ENCODE measurements around the gene FNIP2. TPM values are rescaled to one million over a fixed set of nuclear protein-coding genes. Genes with fewer than 3 reads are reported as not detected.
A peak's percentile ranks its signal among the peaks of the same experiment; 100 is the strongest.

Gene FNIP2
- total and polyA plus RNA-seq, 11 donors, result 14.5 to 87.4 (median 40.9) TPM

GRCh38 chr4:158801066-158801465, 32.2 kb downstream of the FNIP2 start:
- peak overlapping the region in 9 of 12 donors; percentile 2 to 69 (median 45) for H3K27ac ChIP-seq
- 40 to 54% (median 46%) methylated on average over 4 of the region's 4 CpGs for WGBS, 4 donors
- peak in 2 of 5 donors; percentile 42 to 60 for DNase-seq
- no peaks in the 10 kb centered on the region for H3K27me3 ChIP-seq
- H3K4me1 ChIP-seq, result peaks cover 0 to 89% (median 41%) of the 10 kb centered on the region in 12 donors
- no peak overlapping the region for H3K4me3 ChIP-seq
- no peaks in the 10 kb centered on the region for H3K9me3 ChIP-seq
- no peaks in the 10 kb centered on the region for H3K36me3 ChIP-seq
- peak; percentile 53 to 79 (median 60) for ATAC-seq
- TF ChIP-seq, protein P1, sequence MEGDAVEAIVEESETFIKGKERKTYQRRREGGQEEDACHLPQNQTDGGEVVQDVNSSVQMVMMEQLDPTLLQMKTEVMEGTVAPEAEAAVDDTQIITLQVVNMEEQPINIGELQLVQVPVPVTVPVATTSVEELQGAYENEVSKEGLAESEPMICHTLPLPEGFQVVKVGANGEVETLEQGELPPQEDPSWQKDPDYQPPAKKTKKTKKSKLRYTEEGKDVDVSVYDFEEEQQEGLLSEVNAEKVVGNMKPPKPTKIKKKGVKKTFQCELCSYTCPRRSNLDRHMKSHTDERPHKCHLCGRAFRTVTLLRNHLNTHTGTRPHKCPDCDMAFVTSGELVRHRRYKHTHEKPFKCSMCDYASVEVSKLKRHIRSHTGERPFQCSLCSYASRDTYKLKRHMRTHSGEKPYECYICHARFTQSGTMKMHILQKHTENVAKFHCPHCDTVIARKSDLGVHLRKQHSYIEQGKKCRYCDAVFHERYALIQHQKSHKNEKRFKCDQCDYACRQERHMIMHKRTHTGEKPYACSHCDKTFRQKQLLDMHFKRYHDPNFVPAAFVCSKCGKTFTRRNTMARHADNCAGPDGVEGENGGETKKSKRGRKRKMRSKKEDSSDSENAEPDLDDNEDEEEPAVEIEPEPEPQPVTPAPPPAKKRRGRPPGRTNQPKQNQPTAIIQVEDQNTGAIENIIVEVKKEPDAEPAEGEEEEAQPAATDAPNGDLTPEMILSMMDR (IDR thresholded peaks at IDR 0.05), result no peak
- TF ChIP-seq POLR2A (IDR thresholded peaks at IDR 0.05), result no peak
- intact Hi-C loops (cut with DNase I), result loop anchor here in 1 of 10 donors (5.0 kb wide), 1 partner anchor 41 kb away; no protein-coding TSS in a partner anchor

DNA sequence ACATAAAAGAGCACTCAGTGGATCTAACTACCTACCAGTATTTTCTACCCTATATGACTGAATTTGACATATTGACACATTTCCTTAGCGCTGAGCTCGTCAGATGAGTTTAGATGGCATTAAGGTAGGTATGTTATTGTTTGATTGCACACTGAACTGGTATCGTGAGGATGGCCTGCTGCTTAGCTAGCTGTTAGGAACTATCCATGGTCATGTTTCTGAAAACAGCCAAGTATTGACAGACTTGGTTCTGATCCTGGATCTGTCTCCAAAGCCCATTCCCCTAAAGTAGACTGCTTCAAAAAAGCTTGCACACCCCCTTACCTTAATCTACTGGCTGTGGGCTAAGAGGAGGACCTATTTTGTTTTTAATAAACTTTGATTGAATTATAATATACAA, 32.9 kb downstream of the FNIP2 start:
- H3K36me3 ChIP-seq, result no peaks in the 10 kb centered on the region
- no peak for DNase-seq
- H3K9me3 ChIP-seq, result no peaks in the 10 kb centered on the region
- H3K4me3 ChIP-seq, result no peak overlapping the region
- no peaks in the 10 kb centered on the region for H3K27me3 ChIP-seq
- ATAC-seq, result no peak
- peak overlapping the region in 9 of 12 donors; percentile 2 to 69 (median 45) for H3K27ac ChIP-seq
- WGBS, 4 donors, result 84 to 91% (median 90%) methylated on average over 3 of the region's 3 CpGs
- intact Hi-C loops (cut with DNase I), result loop anchor here in 1 of 10 donors (5.0 kb wide), 1 partner anchor 41 kb away; no protein-coding TSS in a partner anchor
- TF ChIP-seq POLR2A (IDR thresholded peaks at IDR 0.05), result no peak
- TF ChIP-seq, protein P1 (IDR thresholded peaks at IDR 0.05), result no peak
- peaks cover 0 to 86% (median 45%) of the 10 kb centered on the region in 12 donors for H3K4me1 ChIP-seq

DNA sequence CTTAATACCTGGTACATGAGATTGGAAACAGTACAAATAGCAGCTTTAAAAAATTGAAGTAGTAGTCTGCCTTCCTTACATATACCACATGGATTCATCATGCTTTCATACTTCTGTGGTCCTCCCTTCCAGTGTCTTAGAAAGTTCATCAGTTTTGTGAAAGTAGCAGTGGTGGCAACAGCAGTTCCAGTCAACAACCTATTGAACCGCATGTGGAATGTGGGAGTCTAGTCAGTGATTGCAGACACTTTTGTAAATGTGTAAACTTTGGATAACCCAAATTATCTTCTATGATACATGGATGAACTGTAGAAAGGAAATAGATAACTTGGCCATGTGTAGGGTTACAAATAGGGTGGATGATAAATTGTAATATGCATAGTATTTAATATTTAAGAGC, 34.1 kb downstream of the FNIP2 start:
- TF ChIP-seq, protein P1 (IDR thresholded peaks at IDR 0.05), result no peak
- TF ChIP-seq POLR2A (IDR thresholded peaks at IDR 0.05), result no peak
- H3K4me1 ChIP-seq, result peaks cover 0 to 84% (median 48%) of the 10 kb centered on the region in 12 donors
- H3K4me3 ChIP-seq, result no peak overlapping the region
- H3K9me3 ChIP-seq, result no peaks in the 10 kb centered on the region
- ATAC-seq (no peak), DNase-seq (no peak)
- 71 to 85% (median 79%) methylated on average over 1 of the region's 1 CpG for WGBS, 4 donors
- intact Hi-C loops (cut with DNase I), result loop anchor here in 1 of 10 donors (5.0 kb wide), 1 partner anchor 39 kb away; no protein-coding TSS in a partner anchor
- H3K27me3 ChIP-seq, result no peaks in the 10 kb centered on the region
- no peak overlapping the region for H3K27ac ChIP-seq
- H3K36me3 ChIP-seq, result no peaks in the 10 kb centered on the region

DNA sequence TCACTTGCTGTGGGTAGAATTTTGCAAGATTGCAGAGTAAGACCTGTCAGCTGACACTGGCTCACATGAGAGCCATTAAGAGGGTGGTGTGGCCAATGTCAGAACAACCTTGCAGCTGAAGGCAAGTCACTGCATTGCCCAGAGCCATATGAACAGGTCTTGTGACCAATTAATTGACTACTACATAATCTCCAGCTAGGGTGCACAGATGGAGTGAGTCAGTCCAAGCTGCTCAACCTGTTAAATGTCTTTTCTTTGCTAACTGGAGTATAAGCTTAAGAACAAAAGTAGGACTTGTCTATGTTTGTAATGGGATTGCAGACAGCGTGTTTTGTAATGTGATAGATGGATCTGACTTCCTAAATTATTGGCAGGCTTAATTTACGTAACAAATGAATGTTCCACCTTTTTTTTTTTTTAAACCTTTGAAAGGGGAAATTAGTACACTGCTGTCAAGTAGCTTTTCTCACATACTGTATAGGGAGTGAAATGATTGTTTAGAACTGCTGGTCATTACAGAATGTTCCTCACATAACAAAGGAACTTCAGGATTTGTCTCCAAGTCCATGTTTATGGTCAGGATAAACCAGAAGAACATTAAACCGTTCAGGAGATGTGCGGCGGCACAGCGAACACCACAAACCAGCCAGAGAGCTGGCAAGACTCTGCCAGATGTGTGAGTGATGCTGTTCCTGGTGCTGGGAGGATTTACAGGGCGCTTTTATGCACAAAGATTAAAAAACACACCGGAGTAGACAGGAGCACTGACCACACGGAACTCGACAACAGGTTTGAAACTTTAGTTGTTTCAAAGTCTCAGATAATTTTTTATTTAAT, 37.0 kb downstream of the FNIP2 start:
- ATAC-seq (peak; percentile 48 to 80 (median 62)), DNase-seq (peak in 3 of 5 donors; percentile 40 to 57 (median 54))
- Histone ChIP-seq H3K4me1 (peaks cover 8 to 84% (median 54%) of the 10 kb centered on the region in 12 donors), H3K4me3 (peak overlapping the region in 9 of 12 donors; percentile 17 to 47 (median 31)), H3K27me3 (no peaks in the 10 kb centered on the region), H3K36me3 (no peaks in the 10 kb centered on the region), H3K27ac (peak overlapping the region in 11 of 12 donors; percentile 12 to 91 (median 69)), H3K9me3 (no peaks in the 10 kb centered on the region)
- intact Hi-C loops (cut with DNase I), result loop anchor here in 2 of 10 donors (2.0 to 5.0 kb wide), 2 partner anchors 37 to 39 kb away; partner anchors contain the start of gene FNIP2 (in 2 of the 2)
- TF ChIP-seq POLR2A (IDR thresholded peaks at IDR 0.05), result no peak
- TF ChIP-seq, protein P1 (IDR thresholded peaks at IDR 0.05), result no peak
- WGBS, 4 donors, result 46 to 73% (median 57%) methylated on average over 10 of the region's 10 CpGs

All from heart left ventricle (tissue), 16 donors.